GM21529 (cell line): ENCODE measurements around the gene ANKS1B.

Experiments used
- ATAC-seq: cut with Tn5 transposase; IDR thresholded peaks from one replicate; pipeline ENCODE4 v1.9.1; 2021; ENCODE audit not compliant: unreplicated experiment

The ANKS1B gene

GRCh38 chr12:98750511-98750910 lies 1234.2 kb downstream of the ANKS1B start:
- ATAC-seq: no peak

GRCh38 chr12:98748463-98748862 lies 1236.3 kb downstream of the ANKS1B start:
- no peak for ATAC-seq

GRCh38 chr12:98745578-98746391 lies 1239.0 kb downstream of the ANKS1B start:
- peak; percentile 50 for ATAC-seq

GRCh38 chr12:98744680-98745079 lies 1240.1 kb downstream of the ANKS1B start:
- ATAC-seq: no peak

GRCh38 chr12:98743362-98743953 lies 1241.3 kb downstream of the ANKS1B start:
- peak; percentile 51 for ATAC-seq

GRCh38 chr12:98741556-98742265 lies 1243.0 kb downstream of the ANKS1B start:
- no peak for ATAC-seq

- no peak for ATAC-seq
These were observed 1243.6 kb downstream of the ANKS1B start for GRCh38 chr12:98741196-98741555.

- no peak for ATAC-seq
These were observed 1244.0 kb downstream of the ANKS1B start for GRCh38 chr12:98740751-98741150.

- ATAC-seq: no peak
These were observed 1246.2 kb downstream of the ANKS1B start for GRCh38 chr12:98738539-98738938.

GRCh38 chr12:98738002-98738401 lies 1246.7 kb downstream of the ANKS1B start:
- no peak for ATAC-seq

- ATAC-seq: no peak
These were observed 1247.4 kb downstream of the ANKS1B start for GRCh38 chr12:98737322-98737712.

- no peak for ATAC-seq
These were observed 1248.1 kb downstream of the ANKS1B start for GRCh38 chr12:98736352-98737321.

GRCh38 chr12:98735821-98736220 lies 1248.9 kb downstream of the ANKS1B start:
- ATAC-seq: no peak

- ATAC-seq: no peak
These were observed 1250.9 kb downstream of the ANKS1B start for GRCh38 chr12:98733667-98734350.

- no peak for ATAC-seq
These were observed 1254.3 kb downstream of the ANKS1B start for GRCh38 chr12:98730412-98730811.

- ATAC-seq: no peak
These were observed 1257.5 kb downstream of the ANKS1B start for GRCh38 chr12:98727196-98727595.

GRCh38 chr12:98725476-98726247 lies 1259.1 kb downstream of the ANKS1B start:
- ATAC-seq: peak; percentile 79

GRCh38 chr12:98724384-98725155 lies 1260.2 kb downstream of the ANKS1B start:
- ATAC-seq: no peak

GRCh38 chr12:98721204-98721702 lies 1263.5 kb downstream of the ANKS1B start:
- ATAC-seq: no peak
